Bronchial epithelial cell (primary cell): Measurements from ENCODE around the gene PRKAB1. TPM values are rescaled to one million over a fixed set of nuclear protein-coding genes. Genes with fewer than 3 reads are reported as not detected.

Source experiments
- DNase-seq: peaks from one replicate; pipeline ENCODE4 v3.0.0-alpha.2; 2010; ENCODE audit warnings: low read depth
- FAIRE-seq: peaks from 2 replicates; lab custom pipeline; 2011; peaks lifted over from hg19 to GRCh38; lab: Jason Lieb, UNC
- H3K27me3 ChIP-seq: 2 replicates; pipeline ENCODE4 v1.5.1; 2011; ENCODE audit warnings: low read length; ENCODE audit not compliant: control insufficient read depth, insufficient read depth
- H3K36me3 ChIP-seq: 2 replicates; pipeline ENCODE4 v1.5.1; 2011; ENCODE audit warnings: low read length; ENCODE audit not compliant: control insufficient read depth, insufficient read depth
- H3K4me3 ChIP-seq: 2 replicates; pipeline ENCODE4 v1.5.1; 2011; ENCODE audit warnings: mild to moderate bottlenecking, low read depth, low read length, control low read depth
- total RNA-seq: library from RNA; depleted of rRNA; stranded (reverse); fragments of >200 nt; gene quantifications from 2 replicates; pipeline ENCODE4 v1.2.1, GENCODE V29; 2014
- TF ChIP-seq, protein P1 (sequence below): IDR thresholded peaks from 2 replicates; pipeline ENCODE4 v1.5.1; 2011; ENCODE audit warnings: mild to moderate bottlenecking, moderate library complexity, low read length, control low read depth, inconsistent platforms; ENCODE audit not compliant: insufficient read depth, severe bottlenecking

PRKAB1 gene
- total RNA-seq, 1 donor from 2014 or later: 19.5 TPM

DNA sequence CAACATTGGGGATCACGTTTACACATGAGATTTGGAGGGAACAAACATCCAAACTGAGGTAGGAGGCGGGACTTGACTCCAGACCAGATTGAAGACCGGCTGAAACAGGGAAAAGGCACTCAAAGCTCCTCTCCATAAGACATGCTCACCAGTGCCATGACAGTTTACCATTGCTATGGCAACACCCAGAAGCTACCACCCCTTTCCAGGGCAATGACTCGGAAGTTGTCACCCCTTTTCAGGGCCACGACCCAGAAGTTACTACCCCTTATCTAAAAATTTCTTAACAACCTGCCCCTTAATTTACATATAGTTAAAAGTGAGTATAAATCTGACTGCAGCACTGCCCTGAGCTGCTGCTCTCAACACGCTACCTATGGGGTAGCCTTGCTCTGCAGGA is 40.2 kb upstream of the PRKAB1 start:
- no peaks in the 10 kb centered on the region for H3K36me3 ChIP-seq
- TF ChIP-seq, protein P1, sequence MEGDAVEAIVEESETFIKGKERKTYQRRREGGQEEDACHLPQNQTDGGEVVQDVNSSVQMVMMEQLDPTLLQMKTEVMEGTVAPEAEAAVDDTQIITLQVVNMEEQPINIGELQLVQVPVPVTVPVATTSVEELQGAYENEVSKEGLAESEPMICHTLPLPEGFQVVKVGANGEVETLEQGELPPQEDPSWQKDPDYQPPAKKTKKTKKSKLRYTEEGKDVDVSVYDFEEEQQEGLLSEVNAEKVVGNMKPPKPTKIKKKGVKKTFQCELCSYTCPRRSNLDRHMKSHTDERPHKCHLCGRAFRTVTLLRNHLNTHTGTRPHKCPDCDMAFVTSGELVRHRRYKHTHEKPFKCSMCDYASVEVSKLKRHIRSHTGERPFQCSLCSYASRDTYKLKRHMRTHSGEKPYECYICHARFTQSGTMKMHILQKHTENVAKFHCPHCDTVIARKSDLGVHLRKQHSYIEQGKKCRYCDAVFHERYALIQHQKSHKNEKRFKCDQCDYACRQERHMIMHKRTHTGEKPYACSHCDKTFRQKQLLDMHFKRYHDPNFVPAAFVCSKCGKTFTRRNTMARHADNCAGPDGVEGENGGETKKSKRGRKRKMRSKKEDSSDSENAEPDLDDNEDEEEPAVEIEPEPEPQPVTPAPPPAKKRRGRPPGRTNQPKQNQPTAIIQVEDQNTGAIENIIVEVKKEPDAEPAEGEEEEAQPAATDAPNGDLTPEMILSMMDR: no peak
- no peak overlapping the region for H3K4me3 ChIP-seq
- FAIRE-seq: no peak
- DNase-seq: no peak
- H3K27me3 ChIP-seq: no peaks in the 10 kb centered on the region

DNA sequence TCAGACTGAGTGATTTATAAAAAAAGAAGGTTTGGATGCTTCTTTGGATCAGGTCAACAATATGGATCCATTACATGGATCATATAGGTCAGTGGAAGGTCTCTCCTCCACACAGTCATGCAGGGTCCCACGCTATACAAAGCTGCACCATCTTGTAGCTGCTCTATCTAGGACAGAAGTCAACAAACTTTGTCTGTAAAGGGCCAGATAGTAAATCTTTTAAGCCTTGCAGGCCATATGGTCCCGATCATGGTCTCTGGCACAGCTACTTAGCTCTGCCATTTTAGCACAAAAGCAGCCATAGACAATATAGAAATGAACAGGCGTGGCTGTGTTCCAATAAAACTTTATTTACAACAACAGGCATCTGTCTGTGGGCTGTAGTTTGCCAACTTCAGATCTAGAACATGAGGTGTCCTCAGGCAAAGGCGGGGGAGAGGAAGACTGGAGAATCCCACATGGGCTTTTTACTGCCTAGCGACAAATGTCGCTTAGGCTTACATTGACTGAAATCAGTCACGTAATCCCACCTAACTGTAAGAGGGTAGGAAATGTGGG is 37.6 kb upstream of the PRKAB1 start:
- H3K27me3 ChIP-seq: no peaks in the 10 kb centered on the region
- TF ChIP-seq, protein P1: no peak
- no peak for DNase-seq
- no peak overlapping the region for H3K4me3 ChIP-seq
- no peaks in the 10 kb centered on the region for H3K36me3 ChIP-seq
- FAIRE-seq: no peak

DNA sequence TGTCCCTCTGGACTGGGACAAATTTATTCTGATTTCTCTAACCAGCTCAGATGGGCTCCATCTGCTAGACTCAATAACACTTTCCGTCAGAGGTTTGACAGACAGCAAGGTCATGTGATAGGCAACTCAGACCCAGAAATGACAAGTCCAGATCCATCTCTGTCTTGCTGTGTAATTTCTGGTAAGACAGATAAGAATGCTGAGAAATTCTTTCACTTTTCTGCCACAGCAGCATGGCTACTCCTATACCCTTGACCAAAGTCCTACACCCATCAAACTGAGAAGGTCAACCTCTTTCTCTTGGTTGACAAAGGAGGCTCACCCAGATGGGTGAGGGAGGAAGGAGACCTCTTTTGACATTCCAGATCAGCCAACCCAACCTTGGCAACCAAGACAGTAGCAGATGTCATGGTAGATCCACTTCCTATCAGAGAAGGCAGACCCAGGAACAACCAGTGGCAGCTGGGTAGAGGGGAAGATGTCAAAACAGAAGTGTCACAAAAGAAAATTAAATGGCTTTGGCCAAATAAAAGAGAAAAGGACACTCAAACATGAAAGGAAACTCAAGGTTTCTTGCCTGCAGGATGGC is 36.9 kb upstream of the PRKAB1 start:
- Histone ChIP-seq H3K27me3 (no peaks in the 10 kb centered on the region), H3K4me3 (no peak overlapping the region), H3K36me3 (no peaks in the 10 kb centered on the region)
- TF ChIP-seq, protein P1: no peak
- FAIRE-seq (no peak), DNase-seq (no peak)

DNA sequence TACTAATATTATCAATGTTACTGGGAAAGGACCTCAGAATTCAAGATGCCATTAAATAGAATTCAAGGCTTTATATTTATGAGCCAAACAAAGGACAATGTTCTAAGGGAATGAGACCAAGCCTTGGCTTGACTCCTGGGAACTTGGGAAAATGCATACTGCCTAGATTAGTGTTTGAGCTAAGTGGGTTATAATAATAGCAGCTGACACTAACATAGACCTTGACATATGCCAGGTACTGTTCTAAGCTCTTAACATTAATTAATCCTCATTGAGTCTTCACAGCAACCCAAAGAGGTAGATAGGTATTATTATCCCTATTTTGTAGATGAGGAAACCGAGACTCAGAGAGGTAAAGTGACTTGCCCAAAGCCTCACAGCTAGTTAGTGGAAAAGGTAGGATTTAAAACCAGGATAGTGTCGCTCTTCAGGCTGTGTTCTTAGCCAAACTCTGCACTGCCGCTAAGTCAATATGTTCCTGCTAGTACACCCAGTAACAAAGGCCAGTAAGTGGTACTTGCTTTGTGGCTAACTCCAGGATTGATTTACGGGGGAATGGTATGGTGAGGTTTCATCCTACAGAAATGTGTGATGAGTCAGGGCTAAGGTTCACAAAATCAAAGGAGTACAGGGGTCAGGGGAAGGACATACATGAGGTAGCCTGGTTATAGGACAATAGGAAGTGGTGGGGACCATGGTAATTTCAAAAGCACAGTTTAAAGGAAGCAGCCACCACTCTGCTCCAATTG is 35.8 kb upstream of the PRKAB1 start:
- no peak for FAIRE-seq
- Histone ChIP-seq H3K36me3 (no peaks in the 10 kb centered on the region), H3K4me3 (no peak overlapping the region), H3K27me3 (no peaks in the 10 kb centered on the region)
- TF ChIP-seq, protein P1: no peak
- peak; percentile 17 for DNase-seq

DNA sequence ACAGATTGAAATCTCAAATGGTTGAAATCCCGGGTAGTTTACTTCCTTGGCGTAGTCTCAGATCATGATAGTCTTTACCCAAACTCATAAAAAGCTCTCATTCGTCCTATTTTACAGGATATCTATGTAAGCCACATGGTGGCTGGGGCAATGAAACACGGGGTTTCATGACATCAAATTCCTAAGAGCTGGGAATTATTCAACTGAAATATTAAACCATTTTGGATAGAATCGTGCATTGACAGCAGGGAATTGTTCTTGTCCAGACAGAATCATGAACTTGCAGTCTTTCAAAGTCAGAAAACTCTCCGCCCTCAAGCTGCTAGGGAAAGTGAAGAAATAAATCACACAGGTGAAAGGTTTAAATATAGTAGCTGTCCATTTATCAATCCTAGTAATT is 33.2 kb upstream of the PRKAB1 start:
- H3K4me3 ChIP-seq: no peak overlapping the region
- H3K36me3 ChIP-seq: no peaks in the 10 kb centered on the region
- no peak for FAIRE-seq
- no peaks in the 10 kb centered on the region for H3K27me3 ChIP-seq
- DNase-seq: no peak
- TF ChIP-seq, protein P1: no peak
